Colonic mucosa (tissue), 4 donors: ENCODE measurements around the gene CHCHD3. TPM values are rescaled to one million over a fixed set of nuclear protein-coding genes. Genes with fewer than 3 reads are reported as not detected.
"Not testable (repeated sequence)": the region's sequence is repeated elsewhere in the genome, so short reads cannot be mapped to it uniquely, and the experiment has no call there.

Experiments used
- DNase-seq: peaks from one replicate; pipeline ENCODE4 v3.0.0-alpha.2; 2020
- H3K27ac ChIP-seq: fragments of 200-600 bp; one replicate; pipeline ENCODE4 v1.8.0; 2021
- H3K27me3 ChIP-seq: fragments of 200-600 bp; one replicate; pipeline ENCODE4 v1.8.0; 2021
- H3K36me3 ChIP-seq: fragments of 200-600 bp; one replicate; pipeline ENCODE4 v1.8.0; 2021
- H3K4me1 ChIP-seq: fragments of 200-600 bp; one replicate; pipeline ENCODE4 v1.8.0; 2021; ENCODE audit warnings: mild to moderate bottlenecking
- H3K4me3 ChIP-seq: fragments of 200-600 bp; one replicate; pipeline ENCODE4 v1.8.0; 2021
- H3K9ac ChIP-seq, 2 donors: one replicate each; pipeline ENCODE4 v1.7.0; 2013; ENCODE audit warnings: control low read depth in 2 of 2, low read depth in 2 of 2, low read length in 2 of 2
- H3K9me3 ChIP-seq: fragments of 200-600 bp; one replicate; pipeline ENCODE4 v1.8.0; 2021
- CTCF ChIP-seq: fragments of 200-600 bp; IDR thresholded peaks from one replicate; pipeline ENCODE4 v1.8.0; 2022; ENCODE audit warnings: antibody characterized with exemption, mild to moderate bottlenecking
- intact Hi-C: fragments of 100-400 bp; cut with DNase I; formaldehyde crosslinking; loops from one replicate; pipeline ENCODE4 v1.14.1; 2022
- total RNA-seq, 2 donors: library from RNA; stranded (reverse); fragmentation: NEBNext Ultra II Directional in 1 of 2; extraction: Animal tissue kit (Norgen Biotek cat#: 25700) in 1 of 2; gene quantifications; one replicate each; pipeline ENCODE4 v1.2.1, GENCODE V29; 2021
- donor health status: healthy.
- donor health status: DM: no; HTN: no; CAD: no.
- donor health status: DM: no; HTN: no; CAD: no.

The CHCHD3 gene
- total RNA-seq, 2 donors from 2014 or later = 81.5 to 112 TPM

- DNase-seq = no peak
- Histone ChIP-seq H3K9me3 (no peaks in the 10 kb centered on the region), H3K4me3 (no peak overlapping the region), H3K4me1 (no peaks in the 10 kb centered on the region), H3K9ac (no peak overlapping the region), H3K27ac (no peak overlapping the region), H3K36me3 (no peaks in the 10 kb centered on the region), H3K27me3 (no peaks in the 10 kb centered on the region)
- intact Hi-C loops = no loop called here
- no peak for TF ChIP-seq CTCF
These were observed 147.9 kb downstream of the CHCHD3 start for GRCh38 chr7:132934017-132934416.

- Histone ChIP-seq H3K4me3 (no peak overlapping the region), H3K36me3 (no peaks in the 10 kb centered on the region), H3K4me1 (no peaks in the 10 kb centered on the region), H3K9me3 (no peaks in the 10 kb centered on the region), H3K9ac (no peak overlapping the region), H3K27ac (no peak overlapping the region), H3K27me3 (no peaks in the 10 kb centered on the region)
- intact Hi-C loops = no loop called here
- TF ChIP-seq CTCF = no peak
- DNase-seq = no peak
These were observed 148.8 kb downstream of the CHCHD3 start for GRCh38 chr7:132933072-132933458.

- intact Hi-C loops = no loop called here
- TF ChIP-seq CTCF = no peak
- H3K27ac ChIP-seq = no peak overlapping the region
- DNase-seq = no peak
- H3K9ac ChIP-seq = no peak overlapping the region
- H3K27me3 ChIP-seq = no peaks in the 10 kb centered on the region
- no peaks in the 10 kb centered on the region for H3K4me1 ChIP-seq
- H3K4me3 ChIP-seq = no peak overlapping the region
- H3K36me3 ChIP-seq = no peaks in the 10 kb centered on the region
- no peaks in the 10 kb centered on the region for H3K9me3 ChIP-seq
These were observed 149.4 kb downstream of the CHCHD3 start for GRCh38 chr7:132932296-132933071.

GRCh38 chr7:132930881-132931280 lies 151.0 kb downstream of the CHCHD3 start:
- no peak overlapping the region for H3K4me3 ChIP-seq
- intact Hi-C loops = no loop called here
- no peaks in the 10 kb centered on the region for H3K27me3 ChIP-seq
- H3K9me3 ChIP-seq = no peaks in the 10 kb centered on the region
- DNase-seq = no peak
- no peaks in the 10 kb centered on the region for H3K36me3 ChIP-seq
- no peak overlapping the region for H3K27ac ChIP-seq
- TF ChIP-seq CTCF = no peak
- H3K9ac ChIP-seq = no peak overlapping the region
- H3K4me1 ChIP-seq = no peaks in the 10 kb centered on the region

GRCh38 chr7:132929944-132930343 lies 151.9 kb downstream of the CHCHD3 start:
- H3K9ac ChIP-seq, DNase-seq, H3K36me3 ChIP-seq, H3K4me3 ChIP-seq, H3K27me3 ChIP-seq, H3K9me3 ChIP-seq, H3K27ac ChIP-seq, H3K4me1 ChIP-seq, intact Hi-C loops: not testable (repeated sequence)

- no peaks in the 10 kb centered on the region for H3K36me3 ChIP-seq
- intact Hi-C loops = no loop called here
- H3K27me3 ChIP-seq = no peaks in the 10 kb centered on the region
- H3K4me3 ChIP-seq = no peak overlapping the region
- no peak overlapping the region for H3K9ac ChIP-seq
- no peaks in the 10 kb centered on the region for H3K9me3 ChIP-seq
- no peak overlapping the region for H3K27ac ChIP-seq
- no peaks in the 10 kb centered on the region for H3K4me1 ChIP-seq
- no peak for DNase-seq
- no peak for TF ChIP-seq CTCF
These were observed 162.1 kb downstream of the CHCHD3 start for GRCh38 chr7:132919771-132920170.
